Stimulated activated CD4-positive, alpha-beta T cell treated with anti-CD3 and anti-CD28 coated beads, TNF-alpha, amount 100 ng/mL, for 24 hours (primary cell): ENCODE measurements around the gene PHPT1.
"Not testable (repeated sequence)": the region's sequence is repeated elsewhere in the genome, so short reads cannot be mapped to it uniquely, and the experiment has no call there.

ENCODE experiments used
- DNase-seq, 3 experiments: peaks; one replicate each; pipeline ENCODE4 v3.0.0-alpha.2; 2020; ENCODE audit warnings: low read depth in 3 of 3

PHPT1 gene

DNA sequence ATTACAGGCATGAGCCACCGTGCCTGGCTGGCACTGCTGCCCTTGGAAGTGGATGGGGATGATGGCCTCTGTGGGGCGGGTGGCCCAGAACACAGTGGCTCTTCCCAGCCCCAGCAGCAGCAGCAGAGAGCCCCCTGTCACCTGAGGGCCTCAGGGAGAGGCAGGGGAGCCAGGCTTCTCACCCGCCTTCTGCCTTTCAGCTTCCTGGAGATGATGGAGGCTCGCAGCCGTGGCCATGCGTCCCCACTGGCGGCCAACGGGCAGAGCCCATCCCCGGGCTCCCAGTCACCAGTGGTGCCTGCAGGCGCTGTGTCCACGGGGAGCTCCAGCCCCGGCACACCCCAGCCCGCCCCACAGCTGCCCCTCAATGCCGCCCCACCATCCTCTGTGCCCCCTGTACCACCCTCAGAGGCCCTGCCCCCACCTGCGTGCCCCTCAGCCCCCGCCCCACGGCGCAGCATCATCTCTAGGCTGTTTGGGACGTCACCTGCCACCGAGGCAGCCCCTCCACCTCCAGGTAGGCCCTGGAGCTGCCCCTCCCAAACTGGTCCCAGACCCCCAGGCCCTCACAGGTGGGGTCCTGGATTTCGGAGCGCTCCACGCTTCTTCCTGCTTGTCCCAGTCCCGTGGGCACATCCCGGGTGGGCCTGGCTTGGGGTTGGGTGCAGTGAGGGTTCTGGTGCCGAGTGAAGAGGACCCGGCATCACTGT, 11.9 kb upstream of the PHPT1 start:
- DNase-seq: no peak

DNA sequence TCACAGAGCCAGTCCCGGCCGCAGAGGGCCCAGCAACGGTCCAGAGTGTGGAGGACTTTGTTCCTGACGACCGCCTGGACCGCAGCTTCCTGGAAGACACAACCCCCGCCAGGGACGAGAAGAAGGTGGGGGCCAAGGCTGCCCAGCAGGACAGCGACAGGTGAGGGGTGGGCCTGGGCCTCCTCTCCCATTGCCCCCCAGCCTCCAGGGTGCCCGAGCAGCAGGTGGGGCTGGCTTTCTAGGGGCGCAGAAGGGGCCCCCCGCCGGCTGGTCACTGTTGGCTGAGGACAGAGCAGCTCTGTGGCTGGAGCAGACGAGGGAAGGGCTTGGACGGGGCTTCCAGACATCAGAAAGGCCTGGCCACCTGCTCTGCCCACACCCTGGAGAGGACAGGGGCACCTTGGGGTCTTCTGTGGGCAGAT, 11.3 kb upstream of the PHPT1 start:
- not testable (repeated sequence) for DNase-seq

- DNase-seq: no peak
Measured at GRCh38 chr9:136838314-136839228, 10.6 kb upstream of the PHPT1 start.

- no peak for DNase-seq
Measured at GRCh38 chr9:136839229-136840139, 9.7 kb upstream of the PHPT1 start.

- DNase-seq: no peak
Measured at GRCh38 chr9:136840140-136840876, 8.9 kb upstream of the PHPT1 start.

DNA sequence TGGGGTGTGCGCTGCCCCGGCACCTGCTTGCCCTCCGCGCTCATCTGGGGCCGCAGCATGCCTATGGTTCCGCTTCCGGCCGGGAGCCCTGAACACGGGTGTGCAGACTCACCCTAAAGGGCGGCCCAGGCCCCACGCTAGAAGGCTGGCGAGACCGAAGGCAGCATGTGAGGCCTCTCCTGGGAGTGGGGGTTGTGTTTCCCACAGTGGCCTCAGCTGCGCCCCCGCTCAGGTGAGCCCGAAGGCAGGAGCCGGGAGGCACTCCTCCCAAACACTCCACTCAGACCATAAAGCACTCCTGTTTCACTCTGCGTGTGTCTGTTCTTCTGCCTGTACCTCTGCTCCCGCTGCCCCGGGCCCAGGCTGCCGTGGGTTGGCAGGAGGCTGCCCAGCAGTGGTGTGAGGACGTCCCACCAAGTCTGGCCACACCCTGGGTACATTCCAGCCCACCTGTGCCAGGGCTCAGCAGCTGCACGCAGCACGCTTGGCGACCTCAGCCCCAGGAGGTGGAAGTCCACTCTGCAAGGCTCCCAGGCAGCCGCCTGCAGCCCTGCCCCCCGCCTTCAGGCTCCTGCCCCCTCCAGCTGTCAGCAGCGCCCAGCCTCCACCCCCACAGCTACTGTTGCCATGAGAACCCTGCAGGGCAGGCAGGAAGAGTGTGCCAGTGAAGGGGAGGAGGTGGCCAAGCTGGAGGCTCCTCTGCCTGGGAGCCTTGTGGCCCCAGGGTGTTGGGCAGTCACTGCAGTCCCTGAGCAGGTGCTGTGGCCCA, 8.1 kb upstream of the PHPT1 start:
- DNase-seq: no peak

DNA sequence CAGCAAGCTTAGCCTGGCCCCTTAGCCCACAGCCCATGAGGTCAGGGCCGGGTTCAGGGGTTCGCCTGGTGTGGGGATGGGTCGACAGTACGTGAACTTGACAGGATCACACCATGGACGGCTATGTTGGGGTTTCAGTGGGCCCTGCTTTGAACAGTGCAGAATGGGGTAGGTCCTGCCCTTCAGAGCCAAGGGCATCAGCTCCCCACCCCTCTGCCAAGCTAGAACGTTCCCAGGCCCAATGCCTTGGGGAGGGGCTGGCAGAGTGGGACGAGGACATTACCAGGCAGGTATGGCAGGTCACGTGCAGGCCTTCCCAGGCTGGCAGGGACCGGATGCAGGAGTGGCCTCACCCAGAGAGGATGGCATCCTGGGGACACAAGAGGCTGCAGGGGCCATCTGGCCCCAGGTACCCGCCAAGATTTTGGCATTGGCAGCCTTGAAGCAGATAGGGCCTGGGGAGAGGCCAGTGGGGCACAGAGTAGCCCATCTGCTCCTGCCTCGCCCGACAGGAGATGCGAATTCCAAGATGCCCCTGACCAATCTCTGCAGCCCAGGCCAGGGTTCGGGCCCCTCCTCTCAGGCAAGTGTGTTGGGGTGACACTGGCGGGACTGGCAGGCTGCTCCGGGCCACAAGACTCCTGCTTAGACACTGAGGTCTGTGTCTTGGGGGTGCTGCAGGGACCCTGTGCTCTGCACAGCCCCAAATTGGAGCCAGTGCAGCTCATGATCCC, 7.4 kb upstream of the PHPT1 start:
- DNase-seq: not testable (repeated sequence)

- peak; percentile 63 to 79 (median 65) for DNase-seq
Measured at GRCh38 chr9:136842380-136842948, 6.7 kb upstream of the PHPT1 start, which contains the start of gene AJM1. AJM1 (plus strand) TSS chr9:136842478; CDS start chr9:136844415, 1,937 bp downstream.

DNA sequence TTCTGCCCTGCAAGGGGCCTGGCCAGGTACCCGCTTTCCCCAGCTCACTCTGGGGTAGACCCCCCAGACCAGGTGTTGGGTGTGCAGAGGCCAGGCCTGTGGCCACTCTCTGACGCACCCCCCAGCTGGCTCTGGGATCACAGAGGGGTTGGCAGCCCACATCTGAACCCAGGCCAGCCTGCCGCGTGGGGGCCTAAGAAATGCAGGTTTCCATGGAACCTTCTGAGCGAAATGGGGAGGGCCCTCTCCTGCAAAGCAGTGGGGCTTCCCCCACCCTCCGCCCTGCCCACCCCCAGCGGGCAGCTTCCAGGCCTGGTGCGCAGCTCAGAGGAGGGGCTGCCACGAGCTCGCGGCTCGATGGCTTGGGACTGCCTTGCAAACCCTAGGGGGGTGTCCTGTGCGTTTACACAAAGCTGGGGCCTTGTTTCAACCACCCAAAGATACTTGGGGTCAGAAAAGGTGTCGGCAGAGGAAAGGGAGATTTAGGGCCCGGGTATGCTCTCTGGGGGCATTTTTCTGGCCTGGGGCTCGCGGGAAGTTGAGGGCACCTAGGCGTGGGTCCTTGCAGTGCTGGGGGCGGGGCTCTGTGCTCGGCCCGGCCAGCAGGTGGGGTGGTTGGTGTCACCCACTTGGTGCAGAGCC, 5.9 kb upstream of the PHPT1 start:
- not testable (repeated sequence) for DNase-seq

DNA sequence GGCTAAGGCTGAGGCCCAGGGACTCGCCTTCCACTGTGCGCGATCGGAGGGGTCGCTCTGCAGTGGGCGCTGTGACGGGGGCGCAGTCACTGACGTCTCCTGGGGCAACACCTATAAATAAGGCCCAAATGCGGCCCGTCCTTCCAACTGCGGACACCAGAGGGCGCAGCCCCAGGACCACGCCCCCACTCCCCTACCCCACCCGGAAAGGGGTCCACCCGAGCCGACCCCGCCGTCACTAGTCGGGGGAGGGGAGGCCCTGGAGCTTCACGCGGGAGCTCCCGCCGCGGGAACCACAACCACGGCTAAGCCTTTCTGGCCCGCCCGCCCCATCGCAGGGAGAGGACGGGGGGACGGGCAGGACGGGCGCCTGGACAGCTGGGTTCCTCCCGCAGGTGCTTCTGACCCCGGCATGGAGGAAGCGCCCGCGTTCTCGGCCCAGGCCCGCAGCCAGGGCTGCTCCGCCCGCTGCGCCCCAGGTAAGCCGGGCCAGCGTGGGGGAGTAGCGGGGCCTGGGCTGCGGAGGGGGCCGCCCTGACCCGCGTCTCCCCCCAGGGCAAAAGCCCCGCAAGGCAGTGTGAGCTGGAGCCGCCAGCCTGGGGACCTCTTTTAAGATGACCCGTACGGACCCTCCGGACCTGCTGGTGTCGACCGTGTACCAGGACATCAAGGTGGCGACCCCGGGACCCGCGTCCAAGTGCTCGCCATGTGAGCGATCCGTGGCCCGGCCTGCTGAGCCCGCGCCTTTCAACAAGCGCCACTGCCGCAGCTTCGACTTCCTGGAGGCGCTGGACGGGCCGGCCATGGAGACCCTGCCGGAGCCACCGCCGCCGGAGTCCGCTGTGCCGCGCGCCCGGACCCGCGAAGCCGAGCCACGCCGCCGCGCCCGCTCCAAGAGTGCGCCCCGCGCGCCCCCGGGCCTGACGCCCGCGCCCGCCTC, 5.1 kb upstream of the PHPT1 start:
- DNase-seq: peak in 1 of 3 experiments; percentile 61

DNA sequence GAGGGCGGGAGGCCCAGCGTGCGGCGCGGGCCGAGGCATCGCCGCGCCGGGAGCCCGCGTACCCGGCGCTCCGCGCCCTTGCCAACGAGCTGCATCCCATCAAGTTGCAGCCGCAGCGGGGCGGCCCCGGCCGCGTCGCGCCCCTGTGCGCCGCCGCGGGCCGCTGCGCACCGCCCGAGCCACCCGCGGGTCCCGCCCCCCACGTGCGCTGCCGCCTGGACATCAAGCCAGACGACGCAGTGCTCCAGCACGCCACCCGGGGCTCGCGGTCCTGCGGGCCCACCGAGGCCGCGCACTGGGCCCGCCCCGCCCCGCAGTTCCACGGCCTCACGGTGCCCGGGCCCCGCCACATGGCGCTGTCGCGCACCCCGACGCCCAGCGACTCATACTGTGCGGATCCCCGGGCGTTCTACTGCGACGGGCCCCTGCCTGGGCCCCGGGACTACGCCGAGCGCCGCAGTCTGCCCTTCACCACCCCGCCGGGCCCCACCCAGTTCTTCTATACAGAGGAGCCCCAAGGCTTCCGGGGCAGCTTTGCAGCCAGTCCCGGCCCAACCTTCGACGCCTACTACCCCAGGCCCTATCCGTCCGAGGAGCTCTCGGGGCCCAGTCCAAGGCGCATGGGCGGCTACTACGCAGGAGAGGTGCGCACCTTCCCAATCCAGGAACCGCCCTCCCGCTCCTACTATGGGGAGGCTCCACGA, 4.3 kb upstream of the PHPT1 start:
- DNase-seq: no peak

DNA sequence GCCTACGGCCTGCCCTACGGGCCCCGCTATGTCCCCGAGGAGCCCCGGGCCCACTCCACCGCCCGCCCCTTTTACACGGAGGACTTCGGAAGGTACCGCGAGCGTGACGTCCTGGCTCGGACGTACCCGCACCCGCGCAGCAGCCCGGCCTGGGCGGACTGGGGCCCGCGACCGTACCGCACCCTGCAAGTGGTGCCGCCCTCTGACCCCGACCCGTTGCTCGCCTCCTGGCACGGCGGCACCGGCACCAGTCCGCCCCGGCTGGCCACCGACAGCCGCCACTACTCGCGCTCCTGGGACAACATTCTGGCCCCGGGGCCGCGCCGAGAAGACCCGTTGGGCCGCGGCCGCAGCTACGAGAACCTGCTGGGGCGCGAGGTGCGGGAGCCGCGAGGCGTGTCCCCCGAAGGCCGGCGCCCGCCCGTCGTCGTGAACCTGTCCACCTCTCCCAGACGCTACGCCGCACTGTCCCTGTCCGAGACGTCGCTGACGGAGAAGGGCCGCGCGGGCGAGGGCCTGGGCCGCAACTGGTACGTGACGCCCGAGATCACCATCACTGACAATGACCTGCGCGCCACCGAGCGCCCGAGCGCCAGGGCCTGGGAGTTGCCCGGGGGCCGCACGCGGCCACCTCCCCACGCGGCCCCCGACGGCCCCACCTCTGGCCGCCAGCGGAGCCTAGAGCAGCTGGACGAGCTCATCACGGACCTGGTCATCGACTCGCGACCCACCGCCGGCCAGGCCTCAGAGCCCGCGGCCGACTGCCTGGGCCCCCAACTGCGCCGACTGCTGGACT, 3.5 kb upstream of the PHPT1 start:
- no peak for DNase-seq

GRCh38 chr9:136846376-136847087, 2.7 kb upstream of the PHPT1 start:
- no peak for DNase-seq

- peak in 1 of 3 experiments; percentile 34 for DNase-seq
Measured at GRCh38 chr9:136847088-136847825, 2.0 kb upstream of the PHPT1 start.
